GM19099 (cell line): ENCODE results near the gene NPTXR.

Experiments used
- POLR2A ChIP-seq: IDR thresholded peaks from 3 replicates; pipeline ENCODE4 v1.6.1; 2011; ENCODE audit warnings: low read depth; ENCODE audit not compliant: insufficient read length; ENCODE audit errors: extremely low read depth

NPTXR gene

GRCh38 chr22:38798496-38798895 lies 45.3 kb downstream of the NPTXR start:
- TF ChIP-seq POLR2A = no peak

GRCh38 chr22:38796262-38796957 lies 47.4 kb downstream of the NPTXR start:
- no peak for TF ChIP-seq POLR2A

GRCh38 chr22:38795569-38795968 lies 48.3 kb downstream of the NPTXR start:
- TF ChIP-seq POLR2A = no peak

- TF ChIP-seq POLR2A = peak; percentile 51
These were observed 49.9 kb downstream of the NPTXR start, which contains the start of gene DNAL4 for GRCh38 chr22:38793721-38794466. TSS of gene DNAL4 (minus strand) at chr22:38794143. CDS start at chr22:38782731, 11,412 bp downstream.

- TF ChIP-seq POLR2A = no peak
These were observed 50.5 kb downstream of the NPTXR start for GRCh38 chr22:38793317-38793716.

- no peak for TF ChIP-seq POLR2A
These were observed 51.0 kb downstream of the NPTXR start for GRCh38 chr22:38792833-38793232.

- TF ChIP-seq POLR2A = no peak
These were observed 54.2 kb downstream of the NPTXR start for GRCh38 chr22:38789606-38790005.

- TF ChIP-seq POLR2A = no peak
These were observed 55.0 kb downstream of the NPTXR start for GRCh38 chr22:38788846-38789245.

GRCh38 chr22:38788021-38788816 lies 55.6 kb downstream of the NPTXR start:
- no peak for TF ChIP-seq POLR2A

GRCh38 chr22:38786631-38787030 lies 57.2 kb downstream of the NPTXR start:
- TF ChIP-seq POLR2A = no peak

- TF ChIP-seq POLR2A = no peak
These were observed 59.0 kb downstream of the NPTXR start for GRCh38 chr22:38784856-38785255.

- TF ChIP-seq POLR2A = no peak
These were observed 59.8 kb downstream of the NPTXR start for GRCh38 chr22:38784035-38784434.

GRCh38 chr22:38783095-38783615 lies 60.7 kb downstream of the NPTXR start:
- TF ChIP-seq POLR2A = no peak

- no peak for TF ChIP-seq POLR2A
These were observed 61.3 kb downstream of the NPTXR start for GRCh38 chr22:38782402-38783094.

- no peak for TF ChIP-seq POLR2A
These were observed 62.8 kb downstream of the NPTXR start for GRCh38 chr22:38781033-38781432.

- TF ChIP-seq POLR2A = no peak
These were observed 66.6 kb downstream of the NPTXR start for GRCh38 chr22:38777087-38777671.
